Natural killer cell (primary cell): ENCODE results near the gene PDGFRB. TPM values are rescaled to one million over a fixed set of nuclear protein-coding genes. Genes with fewer than 3 reads are reported as not detected.

Experiments used
- ATAC-seq, 3 donors: fragments of 150-1000 bp in 2 of 3; fragments of 200-7000 bp in 1 of 3; cut with Tn5 transposase; 1 replicate in 1 of 3; 2 replicates in 2 of 3; pipeline ENCODE4 v1.10.0; 2021; ENCODE audit warnings: mild to moderate bottlenecking in 2 of 3, moderate library complexity in 2 of 3
- DNase-seq, 2 donors: peaks; one replicate each; pipeline versions ENCODE4 v3.0.0 to v3.0.0-alpha.2; 2013 to 2021; ENCODE audit warnings: mixed read lengths in 1 of 2
- H3K27ac ChIP-seq: one replicate; pipeline ENCODE4 v1.5.1; 2013; ENCODE audit warnings: mild to moderate bottlenecking, low read length
- H3K27me3 ChIP-seq: one replicate; pipeline ENCODE4 v1.6.1; 2013; ENCODE audit warnings: low read length; ENCODE audit not compliant: control insufficient read depth, insufficient read depth
- H3K36me3 ChIP-seq: one replicate; pipeline ENCODE4 v1.6.1; 2013; ENCODE audit warnings: low read length; ENCODE audit not compliant: control insufficient read depth, insufficient read depth
- H3K4me1 ChIP-seq: one replicate; pipeline ENCODE4 v1.6.1; 2013; ENCODE audit warnings: low read length; ENCODE audit not compliant: control insufficient read depth, insufficient read depth
- H3K4me3 ChIP-seq: one replicate; pipeline ENCODE4 v1.5.1; 2013; ENCODE audit warnings: low read length
- H3K9me3 ChIP-seq: one replicate; pipeline ENCODE4 v1.6.1; 2013; ENCODE audit warnings: low read length; ENCODE audit not compliant: control insufficient read depth, insufficient read depth
- H3K27ac Mint-ChIP-seq, 2 donors: one replicate each; pipeline ENCODE4 v1.8.0; 2022; ENCODE audit warnings: mild to moderate bottlenecking in 2 of 2, mixed read lengths in 2 of 2, moderate library complexity in 1 of 2
- H3K27me3 Mint-ChIP-seq, 2 donors: one replicate each; pipeline ENCODE4 v1.8.0; 2022; ENCODE audit warnings: low read depth in 2 of 2, mixed read lengths in 2 of 2
- H3K36me3 Mint-ChIP-seq: one replicate; pipeline ENCODE4 v1.8.0; 2022; ENCODE audit warnings: mixed read lengths
- H3K4me1 Mint-ChIP-seq, 2 donors: one replicate each; pipeline ENCODE4 v1.8.0; 2022; ENCODE audit warnings: mixed read lengths in 2 of 2
- H3K4me3 Mint-ChIP-seq: one replicate; pipeline ENCODE4 v1.8.0; 2022; ENCODE audit warnings: mild to moderate bottlenecking, moderate library complexity, mixed read lengths
- H3K9me3 Mint-ChIP-seq, 2 donors: one replicate each; pipeline ENCODE4 v1.8.0; 2022; ENCODE audit warnings: mixed read lengths in 2 of 2
- CTCF ChIP-seq: fragments of 200-600 bp; IDR thresholded peaks from one replicate; pipeline ENCODE4 v1.8.0; 2022; ENCODE audit warnings: antibody characterized with exemption
- WGBS: methylation state at CpG from one replicate; pipeline ENCODE4 v1.1.7; 2013; ENCODE audit warnings: missing lambda C conversion rate; ENCODE audit not compliant: insufficient coverage; 5-methylcytosine and 5-hydroxymethylcytosine counted together
- intact Hi-C: fragments of 100-400 bp; cut with micrococcal nuclease; formaldehyde crosslinking; loops from one replicate; pipeline ENCODE4 v1.14.2; 2022
- total RNA-seq, 4 donors: library from RNA; stranded (reverse); fragments of 120-200 nt in 1 of 4; gene quantifications; one replicate each; pipeline versions ENCODE4 v1.2.3 to v1.2.4, GENCODE V29; 2013 to 2022

The PDGFRB gene
- total RNA-seq, 3 donors from 2014 or later (not counting 1 experiment from before 2014, with no cell fraction given) = 44.8 to 93.1 (median 61.6) TPM

GRCh38 chr5:150195736-150196485, 40.3 kb upstream of the PDGFRB start:
- 81% methylated on average over 8 of the region's 9 CpGs for WGBS
- intact Hi-C loops = no loop called here
- no peak for ATAC-seq

GRCh38 chr5:150192462-150192861, 36.8 kb upstream of the PDGFRB start:
- intact Hi-C loops = no loop called here
- H3K9me3 Mint-ChIP-seq = no peaks in the 10 kb centered on the region
- Histone ChIP-seq H3K27ac (no peak overlapping the region), H3K4me3 (no peak overlapping the region), H3K4me1 (no peaks in the 10 kb centered on the region), H3K27me3 (peaks cover 11% of the 10 kb centered on the region), H3K36me3 (no peaks in the 10 kb centered on the region), H3K9me3 (no peaks in the 10 kb centered on the region)
- H3K36me3 Mint-ChIP-seq = no peaks in the 10 kb centered on the region
- peaks cover 25 to 43% of the 10 kb centered on the region in 2 donors for H3K27me3 Mint-ChIP-seq
- no peaks in the 10 kb centered on the region for H3K4me1 Mint-ChIP-seq
- H3K27ac Mint-ChIP-seq = no peak overlapping the region
- 76% methylated on average over 4 of the region's 4 CpGs for WGBS
- no peak overlapping the region for H3K4me3 Mint-ChIP-seq
- ATAC-seq (no peak), DNase-seq (no peak)
- no peak for TF ChIP-seq CTCF

More at GRCh38 chr5:150195736-150196485, 40.3 kb upstream of the PDGFRB start:
- H3K9me3 Mint-ChIP-seq = no peaks in the 10 kb centered on the region
- peaks cover 33 to 34% of the 10 kb centered on the region in 2 donors for H3K27me3 Mint-ChIP-seq
- Histone ChIP-seq H3K27ac (no peak overlapping the region), H3K36me3 (no peaks in the 10 kb centered on the region), H3K4me3 (no peak overlapping the region), H3K27me3 (no peaks in the 10 kb centered on the region), H3K9me3 (no peaks in the 10 kb centered on the region), H3K4me1 (no peaks in the 10 kb centered on the region)
- no peak overlapping the region for H3K27ac Mint-ChIP-seq
- H3K4me3 Mint-ChIP-seq = no peak overlapping the region
- no peaks in the 10 kb centered on the region for H3K36me3 Mint-ChIP-seq
- TF ChIP-seq CTCF = no peak
- H3K4me1 Mint-ChIP-seq = no peaks in the 10 kb centered on the region
- DNase-seq = no peak

- ATAC-seq (no peak), DNase-seq (no peak)
- Mint-ChIP-seq H3K4me1 (no peaks in the 10 kb centered on the region), H3K4me3 (no peak overlapping the region), H3K36me3 (no peaks in the 10 kb centered on the region), H3K27ac (no peak overlapping the region), H3K9me3 (no peaks in the 10 kb centered on the region), H3K27me3 (peaks cover 28 to 44% of the 10 kb centered on the region in 2 donors)
- Histone ChIP-seq H3K4me3 (no peak overlapping the region), H3K27me3 (peaks cover 11% of the 10 kb centered on the region), H3K36me3 (no peaks in the 10 kb centered on the region), H3K27ac (no peak overlapping the region), H3K9me3 (no peaks in the 10 kb centered on the region), H3K4me1 (no peaks in the 10 kb centered on the region)
- intact Hi-C loops = no loop called here
- 39% methylated on average over 2 of the region's 2 CpGs for WGBS
- no peak for TF ChIP-seq CTCF
These were observed 35.3 kb upstream of the PDGFRB start for GRCh38 chr5:150190987-150191386.
